Gastroesophageal sphincter (tissue), 3 donors: ENCODE results near the gene BLOC1S1.

Experiments used
- POLR2A ChIP-seq, 2 donors: fragments of 450-650 bp; IDR thresholded peaks; one replicate each; pipeline ENCODE4 v1.6.1; 2017; ENCODE audit warnings: antibody characterized with exemption in 2 of 2, mild to moderate bottlenecking in 2 of 2, moderate library complexity in 1 of 2
- POLR2AphosphoS5 ChIP-seq: sonication (generic); formaldehyde crosslinking; IDR thresholded peaks from one replicate; pipeline ENCODE4 v1.6.1; 2017; ENCODE audit warnings: antibody characterized with exemption
- TF ChIP-seq, protein P1 (sequence below), 4 experiments: fragments of 200-600 bp in 2 of 4; fragments of 450-650 bp in 2 of 4; sonication (generic) in 1 of 4; IDR thresholded peaks; one replicate each; pipeline ENCODE4 v1.5.1; 2017 to 2019; ENCODE audit warnings: antibody characterized with exemption in 4 of 4, mild to moderate bottlenecking in 2 of 4, moderate library complexity in 2 of 4

DNA sequence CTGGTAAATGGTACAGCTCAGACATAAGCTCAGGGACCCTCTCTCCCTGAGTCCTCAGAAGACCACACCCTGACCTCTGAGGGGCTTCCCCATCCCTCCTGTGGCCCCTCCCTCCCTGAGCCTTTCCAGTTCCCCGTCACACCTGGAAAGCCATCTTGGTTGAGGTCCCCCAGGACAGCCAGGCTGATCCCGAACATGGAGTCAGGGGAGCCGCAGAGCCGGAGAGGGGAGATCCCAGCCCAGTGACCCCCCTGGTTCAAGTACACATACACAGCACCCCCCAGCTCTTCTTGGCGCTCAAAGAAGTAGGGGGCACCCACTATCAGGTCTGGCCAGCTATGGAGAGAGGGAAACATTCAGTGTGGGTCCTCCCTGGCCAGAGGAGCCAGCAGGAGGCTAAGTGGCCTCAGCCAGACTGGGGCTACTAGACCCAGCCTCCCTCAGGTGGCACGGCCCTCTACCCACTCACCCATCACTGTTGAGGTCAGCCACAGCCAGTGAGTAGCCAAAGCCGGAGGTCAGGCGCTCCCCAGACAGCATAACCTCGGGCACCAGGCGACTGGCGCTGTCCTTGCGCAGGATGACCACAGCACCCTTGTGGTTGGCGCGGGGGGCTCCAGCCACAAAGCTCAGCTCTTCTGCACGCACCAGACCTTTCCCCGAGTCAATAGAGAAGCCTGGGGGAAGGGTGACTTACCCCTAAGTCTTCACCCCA lies 17.4 kb upstream of the BLOC1S1 start:
- TF ChIP-seq, protein P1, sequence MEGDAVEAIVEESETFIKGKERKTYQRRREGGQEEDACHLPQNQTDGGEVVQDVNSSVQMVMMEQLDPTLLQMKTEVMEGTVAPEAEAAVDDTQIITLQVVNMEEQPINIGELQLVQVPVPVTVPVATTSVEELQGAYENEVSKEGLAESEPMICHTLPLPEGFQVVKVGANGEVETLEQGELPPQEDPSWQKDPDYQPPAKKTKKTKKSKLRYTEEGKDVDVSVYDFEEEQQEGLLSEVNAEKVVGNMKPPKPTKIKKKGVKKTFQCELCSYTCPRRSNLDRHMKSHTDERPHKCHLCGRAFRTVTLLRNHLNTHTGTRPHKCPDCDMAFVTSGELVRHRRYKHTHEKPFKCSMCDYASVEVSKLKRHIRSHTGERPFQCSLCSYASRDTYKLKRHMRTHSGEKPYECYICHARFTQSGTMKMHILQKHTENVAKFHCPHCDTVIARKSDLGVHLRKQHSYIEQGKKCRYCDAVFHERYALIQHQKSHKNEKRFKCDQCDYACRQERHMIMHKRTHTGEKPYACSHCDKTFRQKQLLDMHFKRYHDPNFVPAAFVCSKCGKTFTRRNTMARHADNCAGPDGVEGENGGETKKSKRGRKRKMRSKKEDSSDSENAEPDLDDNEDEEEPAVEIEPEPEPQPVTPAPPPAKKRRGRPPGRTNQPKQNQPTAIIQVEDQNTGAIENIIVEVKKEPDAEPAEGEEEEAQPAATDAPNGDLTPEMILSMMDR (IDR thresholded peaks at IDR 0.05), result no peak
- no peak for TF ChIP-seq POLR2A (IDR thresholded peaks at IDR 0.05)
- TF ChIP-seq POLR2AphosphoS5, result no peak
